HG02884 (cell line): ENCODE results near the gene ULBP1.
"Not testable (repeated sequence)": the region's sequence is repeated elsewhere in the genome, so short reads cannot be mapped to it uniquely, and the experiment has no call there.

Source experiments
- ATAC-seq: cut with Tn5 transposase; IDR thresholded peaks from one replicate; pipeline ENCODE4 v1.9.1; 2021; ENCODE audit warnings: mild to moderate bottlenecking, moderate library complexity; ENCODE audit not compliant: unreplicated experiment

The ULBP1 gene

DNA sequence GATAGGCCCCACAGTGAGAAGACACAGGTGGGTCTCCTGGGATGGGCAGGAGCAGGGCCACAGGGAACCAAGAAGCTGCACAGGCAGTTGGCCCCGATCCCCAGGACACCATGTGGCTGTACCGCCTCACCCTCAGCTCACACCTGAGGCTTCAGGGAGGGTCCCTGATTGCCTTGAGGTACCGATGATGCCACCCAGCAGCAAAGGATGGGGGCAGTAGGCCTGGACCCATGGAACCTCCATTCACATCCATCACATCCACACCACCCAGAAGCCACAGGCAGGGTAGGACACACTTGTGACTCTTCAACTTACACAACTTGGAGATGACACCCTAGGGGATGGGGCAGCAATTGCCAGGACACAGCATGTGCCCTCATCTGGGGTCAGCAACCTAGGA, 39.9 kb downstream of the ULBP1 start:
- ATAC-seq = not testable (repeated sequence)

DNA sequence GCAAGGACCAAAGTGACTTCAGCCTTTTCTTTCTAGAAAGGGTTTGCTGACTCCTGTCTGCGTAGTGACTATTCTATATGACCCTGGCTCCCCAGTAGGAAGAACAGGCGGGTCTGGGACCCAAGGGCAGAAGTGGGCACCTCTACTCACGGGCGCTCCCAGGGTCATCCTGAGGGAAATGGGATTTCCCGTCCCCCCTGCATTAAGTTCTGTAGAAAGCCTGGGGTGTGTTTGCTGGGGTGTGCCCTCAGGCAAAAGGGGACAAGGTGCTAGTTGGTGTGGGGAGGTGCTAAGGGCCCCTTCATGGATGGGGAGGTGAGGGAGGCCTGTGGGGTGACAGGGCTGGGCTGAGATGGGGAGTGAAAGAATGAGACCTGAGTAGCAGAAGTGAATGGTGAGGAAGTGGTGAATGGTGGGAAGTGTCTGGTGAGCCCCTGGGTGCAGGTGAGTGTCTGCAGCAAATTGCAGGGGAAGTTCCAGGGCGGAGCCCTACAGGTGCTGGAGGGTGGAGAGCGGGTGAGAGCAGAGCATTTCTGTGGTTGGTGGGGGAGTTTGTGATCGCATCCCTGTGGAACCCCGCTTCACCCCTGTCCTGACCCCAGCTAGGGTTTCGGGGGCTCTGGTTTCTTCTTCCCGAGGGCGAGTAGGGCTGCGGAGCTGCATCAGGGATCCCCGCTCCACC, 40.5 kb downstream of the ULBP1 start:
- peak; percentile 16 for ATAC-seq

DNA sequence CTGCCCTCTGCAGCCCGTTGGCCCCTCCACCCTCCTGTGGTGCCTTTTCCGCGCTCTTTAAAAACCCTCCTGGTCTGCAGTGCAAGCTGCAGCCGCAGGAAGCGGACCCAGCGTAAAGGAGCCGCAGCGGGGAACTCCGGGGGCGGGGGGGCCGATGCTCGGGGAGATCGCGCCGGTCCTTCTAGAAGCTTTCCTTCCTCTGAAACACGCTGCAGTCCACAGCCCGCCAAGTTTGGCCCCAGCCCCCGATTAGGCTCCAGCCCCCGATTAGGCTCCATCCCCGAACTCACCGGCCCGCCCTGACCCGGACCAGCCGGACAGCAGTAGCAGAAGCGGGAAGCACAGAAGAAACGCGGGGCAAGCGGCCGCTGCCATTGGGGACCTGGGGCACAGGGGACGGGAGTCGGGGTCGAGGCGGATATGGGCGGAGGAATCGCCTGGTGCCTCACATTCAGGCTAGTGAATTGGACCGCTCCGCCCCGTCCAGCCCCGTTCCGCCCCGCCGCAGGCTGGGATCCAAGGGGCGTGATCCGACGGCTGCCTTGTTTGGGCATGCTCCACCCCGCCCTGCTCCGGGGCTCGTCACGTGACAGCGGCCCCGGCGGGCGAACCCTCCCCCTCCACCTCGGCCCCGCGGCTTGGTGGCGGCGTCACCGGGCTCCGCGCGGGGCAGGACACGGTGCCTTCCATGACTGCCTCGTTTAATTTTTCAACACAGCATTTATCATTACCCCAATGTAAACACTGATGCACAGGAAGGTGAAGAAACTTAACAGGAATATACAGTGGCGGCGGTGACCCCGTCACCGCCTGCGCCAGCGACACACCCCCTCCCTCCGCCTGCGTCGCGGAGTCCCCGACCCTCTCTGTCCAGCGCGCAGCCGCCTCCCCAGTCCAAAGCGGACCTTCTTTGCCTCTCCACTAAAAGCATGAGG, 41.3 kb downstream of the ULBP1 start:
- peak; percentile 50 for ATAC-seq

DNA sequence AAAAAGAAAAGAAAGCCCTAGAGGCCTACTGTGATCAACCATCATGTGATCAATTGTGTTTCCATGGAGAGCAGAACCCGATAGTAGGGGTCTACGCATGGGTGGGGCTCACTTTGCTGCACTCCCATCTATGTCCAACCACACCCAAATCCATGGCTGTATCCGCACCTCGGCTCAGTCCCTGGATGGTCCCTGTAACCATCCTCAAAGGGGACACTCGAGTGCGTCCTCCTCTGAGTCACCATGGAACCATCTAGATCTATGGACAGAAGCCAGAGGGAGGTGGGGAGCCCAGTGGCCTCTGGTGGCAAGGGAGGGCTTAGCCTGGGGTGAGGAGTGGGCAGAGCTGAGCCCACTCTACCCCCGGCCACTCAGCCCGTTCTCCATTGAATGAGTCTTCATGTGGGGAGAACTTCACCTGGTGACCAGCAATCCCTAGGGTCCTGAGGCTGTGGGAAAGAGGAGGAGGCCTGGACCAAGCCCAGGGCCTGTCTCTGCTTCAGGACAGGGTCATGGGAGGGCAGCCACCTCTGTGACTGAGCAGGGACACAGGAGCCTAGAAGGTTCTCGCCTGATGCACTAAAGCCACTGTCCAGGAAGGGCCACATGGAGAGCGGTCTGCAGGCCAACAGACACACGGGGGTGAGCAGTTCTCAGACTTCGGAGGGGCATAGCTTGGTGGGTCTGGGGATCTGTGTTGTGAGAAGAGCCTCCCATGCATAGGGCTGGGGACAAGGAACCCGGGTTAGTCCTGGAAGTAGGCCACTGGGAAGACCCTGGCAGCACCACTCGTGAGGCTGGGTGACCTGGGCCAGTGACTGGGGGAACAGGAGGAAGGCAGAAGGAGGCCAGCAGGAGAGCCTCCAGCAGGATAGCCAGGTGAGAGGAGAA, 42.3 kb downstream of the ULBP1 start:
- ATAC-seq = no peak

DNA sequence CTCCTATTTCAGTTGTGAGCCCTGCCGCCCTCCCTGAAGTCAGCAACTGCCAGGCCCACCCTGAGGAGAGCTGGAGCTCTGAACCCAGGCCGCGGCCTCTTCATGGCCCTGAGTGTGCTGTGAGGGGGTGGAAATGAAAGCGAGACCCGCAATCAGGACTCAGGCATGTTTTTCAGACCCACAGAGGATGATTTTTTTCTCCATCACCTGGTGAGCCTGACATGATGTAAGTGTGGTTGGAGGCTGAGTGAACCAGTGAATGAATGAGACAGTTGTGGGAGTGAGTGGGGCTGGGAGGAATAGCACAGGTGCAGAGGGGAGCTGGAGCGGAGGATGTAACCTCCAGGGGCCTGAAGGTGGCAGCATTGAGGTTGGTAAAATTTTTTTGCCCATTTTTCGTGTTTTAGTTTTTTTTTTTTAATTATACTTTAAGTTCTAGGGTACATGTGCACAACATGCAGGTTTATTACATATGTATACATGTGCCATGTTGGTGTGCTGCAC, 43.3 kb downstream of the ULBP1 start:
- ATAC-seq = peak; percentile 46

DNA sequence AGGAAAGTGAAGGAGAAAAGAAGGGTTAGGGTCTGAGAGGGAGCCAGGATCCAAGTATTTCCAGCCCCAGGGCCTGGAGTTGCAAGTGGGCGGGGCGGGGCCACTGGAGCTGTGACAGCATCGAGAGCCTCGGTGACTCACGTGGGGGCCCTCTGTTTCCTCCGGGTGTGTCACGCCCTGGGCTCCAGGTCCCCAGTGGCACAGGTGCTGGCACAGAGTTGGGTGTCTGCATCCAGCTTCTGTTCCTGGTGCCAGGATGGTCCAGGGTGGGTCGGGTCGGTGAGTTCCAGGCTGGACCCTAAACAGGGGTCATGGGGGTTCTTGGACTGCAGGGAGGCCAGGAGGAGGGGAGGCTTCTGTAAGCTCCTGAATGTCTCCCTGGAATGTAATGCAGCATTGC, 44.8 kb downstream of the ULBP1 start:
- ATAC-seq = no peak

DNA sequence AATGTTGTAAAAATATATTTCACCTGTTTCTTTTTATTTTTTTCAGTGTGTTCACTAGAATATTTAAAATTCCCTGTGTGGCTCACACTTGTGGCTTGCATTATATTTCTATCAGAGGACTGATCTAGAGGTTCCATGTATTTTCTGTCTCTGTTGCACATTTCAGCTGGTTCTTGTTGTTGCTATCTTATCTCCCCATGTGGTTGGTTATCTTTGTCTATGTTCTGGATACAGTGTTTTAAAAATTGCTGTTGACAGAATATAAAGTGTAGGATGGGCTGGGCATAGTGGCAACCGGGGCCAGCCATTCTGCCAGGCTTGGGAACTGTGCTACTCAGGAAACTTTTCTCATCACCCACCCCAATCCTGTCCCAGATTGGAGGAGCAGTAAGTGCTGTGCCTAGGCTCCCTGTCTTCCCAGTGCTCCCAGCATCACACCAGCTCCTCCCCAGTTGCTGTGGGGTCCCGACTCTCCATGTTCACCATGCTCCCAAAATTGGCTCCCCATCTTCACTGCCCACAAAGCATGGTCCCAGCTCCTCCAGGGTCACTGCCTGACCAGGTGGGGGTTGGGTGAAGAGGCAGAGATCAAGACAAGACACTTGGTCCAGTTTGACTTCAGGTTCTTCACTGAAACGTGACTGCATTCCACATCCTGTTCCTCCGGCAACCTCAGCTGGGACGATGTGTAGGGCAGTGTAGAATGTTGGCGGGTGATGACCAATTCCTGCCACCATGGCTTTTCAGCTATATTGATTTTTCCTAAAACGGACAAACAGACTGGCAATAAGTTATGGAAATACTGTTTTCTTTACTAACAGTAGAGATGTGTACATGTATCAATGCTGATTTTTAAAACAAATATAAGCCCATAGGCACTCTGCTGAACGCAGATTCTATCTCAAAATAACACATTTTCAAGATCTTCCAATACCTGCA, 49.4 kb downstream of the ULBP1 start:
- ATAC-seq = not testable (repeated sequence)

DNA sequence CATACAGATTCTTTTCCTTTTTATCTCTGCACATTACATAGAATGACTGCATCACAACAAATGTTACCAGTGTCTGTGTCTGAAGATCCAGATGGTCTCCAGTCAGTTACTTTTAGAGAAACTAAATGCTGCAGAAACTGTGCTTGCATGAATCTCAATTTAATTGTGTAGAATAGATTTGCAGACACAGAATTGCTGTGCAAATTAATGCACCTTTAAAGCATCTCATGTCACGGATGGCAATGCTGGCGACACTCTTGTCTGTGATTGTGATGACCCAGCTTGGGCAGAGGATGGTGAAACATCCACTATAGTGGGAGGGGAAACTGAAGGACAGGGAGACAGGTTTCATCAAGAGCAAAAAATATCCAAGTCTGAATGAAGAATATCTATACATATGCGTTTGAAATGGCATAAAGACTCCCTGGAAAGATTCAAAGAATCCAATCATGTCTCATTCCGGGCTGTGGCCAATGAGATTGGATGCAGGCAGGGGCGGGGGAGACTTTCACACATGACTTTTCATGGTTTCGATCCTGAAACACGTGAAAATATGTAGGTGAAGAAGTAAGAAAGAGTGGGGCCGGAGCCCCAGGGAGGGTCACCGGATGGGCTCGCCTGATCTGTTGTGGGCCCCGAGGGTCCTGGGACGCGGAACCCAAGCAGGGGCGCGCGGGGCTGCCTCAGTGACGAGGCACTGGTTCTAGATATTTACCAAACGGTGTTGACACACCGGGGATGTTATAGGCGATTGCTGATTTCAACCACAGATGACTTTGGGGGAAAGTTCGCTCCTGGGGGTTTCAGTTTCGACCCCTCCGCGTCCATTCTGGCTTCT, 50.3 kb downstream of the ULBP1 start:
- ATAC-seq = not testable (repeated sequence)

DNA sequence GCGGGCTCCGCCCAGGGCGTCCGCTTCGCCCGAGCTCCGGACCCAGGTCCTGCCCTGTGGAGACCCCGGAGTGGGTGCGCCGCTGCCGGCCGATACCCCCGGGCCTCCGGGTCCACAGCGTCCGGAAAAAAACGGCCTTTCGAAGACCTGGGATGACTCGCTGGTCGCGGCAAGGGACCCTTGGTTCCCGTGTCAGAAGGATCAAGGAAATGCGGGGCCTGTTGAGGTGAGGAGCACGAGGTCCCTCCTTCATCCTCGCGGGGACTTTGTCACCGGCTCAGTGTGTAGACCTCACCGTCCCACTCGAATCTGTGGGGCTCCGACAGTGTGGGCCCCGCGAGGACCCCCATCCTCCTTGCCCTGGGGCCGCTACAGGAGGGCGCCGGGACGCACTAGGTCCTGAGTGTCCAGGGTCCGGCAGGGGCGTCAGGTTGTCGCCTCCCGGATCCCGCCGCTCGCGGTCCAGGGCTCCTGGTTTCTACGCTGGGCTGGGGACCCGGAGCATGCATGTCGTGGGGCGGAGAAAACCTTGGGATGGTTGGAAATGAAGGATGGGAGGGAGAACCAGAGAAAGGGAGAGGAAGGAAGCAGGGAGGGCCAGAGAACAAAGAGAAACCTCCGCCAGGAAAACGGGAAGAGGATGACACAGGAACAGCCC, 51.0 kb downstream of the ULBP1 start:
- ATAC-seq = not testable (repeated sequence)

DNA sequence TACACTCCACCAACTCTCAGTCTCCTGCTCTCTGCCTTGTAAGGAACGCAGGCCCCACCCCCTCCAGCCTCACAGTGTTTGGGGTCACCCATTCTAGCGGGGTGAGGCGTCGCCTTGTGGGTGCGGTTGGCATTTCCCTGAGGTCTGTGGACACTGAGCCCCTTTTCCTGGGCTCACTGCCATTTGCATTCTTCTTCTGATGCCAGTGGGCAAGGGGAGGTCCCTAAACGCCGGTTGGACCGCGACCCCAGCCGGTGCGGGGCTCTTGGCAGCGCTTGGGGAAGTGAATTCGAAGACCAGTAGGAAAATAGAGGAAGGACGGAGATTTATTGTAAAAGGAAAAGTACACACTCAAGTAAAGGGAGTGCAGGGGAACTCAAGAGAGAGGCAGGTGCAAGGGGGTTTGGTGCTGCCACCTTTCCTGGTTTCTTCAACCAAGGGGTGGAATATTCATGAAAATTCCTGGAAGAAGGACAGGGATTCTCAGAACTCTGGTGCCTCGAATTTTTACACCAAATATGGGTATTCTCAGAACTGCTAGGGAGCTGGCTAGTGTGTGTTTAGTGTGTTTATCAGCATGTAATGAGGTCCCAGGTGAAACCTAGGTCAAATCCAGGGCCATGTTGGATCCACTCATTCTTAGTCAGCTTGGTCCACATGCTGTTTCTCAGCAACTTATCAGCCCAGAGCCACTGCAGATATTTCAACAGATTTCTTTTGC, 51.7 kb downstream of the ULBP1 start:
- ATAC-seq = not testable (repeated sequence)

DNA sequence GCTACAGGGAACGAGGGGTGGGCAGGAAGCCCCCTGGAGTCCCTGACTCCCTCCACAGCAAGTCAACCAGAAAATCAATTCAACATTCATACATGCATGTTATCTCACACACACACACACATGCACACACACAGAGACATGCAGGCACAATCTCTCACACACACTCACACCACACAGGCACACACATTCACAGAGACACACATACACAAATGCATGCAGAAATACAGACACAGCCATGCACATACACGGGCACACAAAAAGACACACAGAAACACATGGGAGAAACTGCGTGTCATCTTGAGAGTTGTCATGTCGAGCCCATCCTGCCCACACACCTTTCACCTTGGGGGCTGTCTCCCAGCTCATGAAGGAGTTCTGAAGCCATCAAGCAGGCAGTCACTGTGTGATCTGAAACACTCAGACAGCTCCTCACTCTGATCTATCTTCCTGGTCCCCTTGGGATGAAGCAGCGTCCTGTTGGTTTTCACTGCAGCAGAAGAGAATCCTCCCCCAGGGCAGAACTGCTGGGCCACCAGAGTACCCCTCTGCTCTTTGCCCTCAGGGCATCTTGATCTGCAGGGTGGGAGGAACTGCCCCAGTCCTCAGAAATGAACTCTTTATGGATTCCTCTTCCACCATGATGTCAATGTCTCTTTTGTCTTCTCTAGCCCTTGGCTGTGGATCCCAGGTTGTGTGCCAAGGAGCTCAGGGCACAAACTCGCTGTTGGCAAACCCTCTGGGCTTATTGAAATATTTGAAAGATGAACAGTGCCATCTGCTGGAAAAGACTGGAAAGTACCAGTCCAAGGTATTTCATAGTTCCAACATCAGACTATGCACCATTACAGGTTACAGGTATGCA, 52.8 kb downstream of the ULBP1 start:
- no peak for ATAC-seq

DNA sequence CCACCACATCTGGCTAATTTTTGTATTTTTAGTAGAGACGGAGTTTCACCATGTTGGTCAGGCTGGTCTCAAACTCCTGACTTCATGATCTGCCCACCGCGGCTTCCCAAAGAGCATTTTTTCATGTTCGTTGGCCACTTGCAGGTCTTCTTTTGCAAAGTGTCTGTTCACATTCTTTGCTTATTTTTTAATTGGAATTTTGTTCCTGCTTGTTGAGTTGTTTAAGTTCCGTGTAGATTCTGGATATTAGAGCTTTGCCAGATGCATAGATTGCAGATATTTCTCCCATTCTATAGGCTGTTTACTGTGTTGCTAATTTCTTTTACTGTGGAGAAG, 53.4 kb downstream of the ULBP1 start:
- ATAC-seq = not testable (repeated sequence)

DNA sequence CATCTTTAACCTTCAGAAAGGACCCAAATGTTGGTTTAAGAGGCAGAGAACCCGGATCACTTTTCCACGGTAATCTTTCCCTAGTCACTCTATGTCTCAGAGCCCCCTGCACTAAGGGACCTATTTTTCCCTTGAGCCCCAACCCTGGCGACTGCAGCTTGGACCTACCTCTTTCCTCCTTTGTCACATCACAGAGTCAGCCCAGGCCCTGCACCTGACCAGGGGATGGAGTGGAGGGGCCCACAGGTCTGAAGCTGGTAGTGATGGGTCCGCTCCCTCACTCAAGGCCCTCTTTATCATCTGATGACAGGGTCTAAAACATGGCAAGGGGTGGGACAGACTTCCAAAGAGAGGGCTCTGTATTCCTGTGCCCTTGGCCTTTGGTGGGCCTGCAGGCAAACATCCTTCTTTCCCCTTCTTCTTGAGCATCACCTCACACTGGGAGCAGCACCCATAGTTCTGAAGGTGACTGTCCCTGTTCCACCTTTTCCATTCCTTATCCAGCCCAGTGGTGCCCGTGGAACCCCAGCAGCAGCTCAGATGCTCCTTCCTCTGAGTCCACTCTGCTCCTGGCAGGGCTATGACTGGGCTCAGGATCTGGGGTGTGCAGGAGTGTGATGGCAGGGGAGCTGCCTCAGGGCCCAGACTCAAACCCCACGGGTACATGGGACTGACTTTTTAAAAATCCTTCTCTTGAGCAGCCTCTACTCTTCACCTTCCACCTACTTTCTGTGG, 55.3 kb downstream of the ULBP1 start:
- no peak for ATAC-seq

DNA sequence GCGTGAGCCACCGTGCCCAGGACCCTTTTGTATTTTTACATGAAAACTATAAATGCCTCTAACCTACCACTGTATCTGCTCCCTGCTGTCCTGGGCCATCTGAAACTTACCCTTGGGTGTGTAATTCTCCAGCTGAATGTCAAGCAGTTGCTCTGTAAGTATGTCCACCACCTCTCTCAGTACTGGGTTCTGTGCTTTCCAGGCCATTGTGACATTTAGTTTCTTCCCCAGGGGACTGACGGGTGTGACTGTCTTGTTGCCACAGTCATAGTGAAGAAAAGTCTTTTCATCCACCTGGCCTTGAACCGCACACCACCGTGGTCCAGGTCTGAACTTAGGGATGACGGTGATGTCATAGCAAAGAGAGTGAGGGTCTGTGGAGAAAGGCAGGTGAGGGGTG, 58.1 kb downstream of the ULBP1 start:
- ATAC-seq = not testable (repeated sequence)
